HK-2 (cell line): ENCODE results near the gene CACNA2D4.
A peak's percentile ranks its signal among the peaks of the same experiment; 100 is the strongest.

ENCODE experiments used
- DNase-seq: peaks from one replicate; pipeline ENCODE4 v3.0.0-alpha.2; 2018; ENCODE audit not compliant: unreplicated experiment

Gene CACNA2D4

DNA sequence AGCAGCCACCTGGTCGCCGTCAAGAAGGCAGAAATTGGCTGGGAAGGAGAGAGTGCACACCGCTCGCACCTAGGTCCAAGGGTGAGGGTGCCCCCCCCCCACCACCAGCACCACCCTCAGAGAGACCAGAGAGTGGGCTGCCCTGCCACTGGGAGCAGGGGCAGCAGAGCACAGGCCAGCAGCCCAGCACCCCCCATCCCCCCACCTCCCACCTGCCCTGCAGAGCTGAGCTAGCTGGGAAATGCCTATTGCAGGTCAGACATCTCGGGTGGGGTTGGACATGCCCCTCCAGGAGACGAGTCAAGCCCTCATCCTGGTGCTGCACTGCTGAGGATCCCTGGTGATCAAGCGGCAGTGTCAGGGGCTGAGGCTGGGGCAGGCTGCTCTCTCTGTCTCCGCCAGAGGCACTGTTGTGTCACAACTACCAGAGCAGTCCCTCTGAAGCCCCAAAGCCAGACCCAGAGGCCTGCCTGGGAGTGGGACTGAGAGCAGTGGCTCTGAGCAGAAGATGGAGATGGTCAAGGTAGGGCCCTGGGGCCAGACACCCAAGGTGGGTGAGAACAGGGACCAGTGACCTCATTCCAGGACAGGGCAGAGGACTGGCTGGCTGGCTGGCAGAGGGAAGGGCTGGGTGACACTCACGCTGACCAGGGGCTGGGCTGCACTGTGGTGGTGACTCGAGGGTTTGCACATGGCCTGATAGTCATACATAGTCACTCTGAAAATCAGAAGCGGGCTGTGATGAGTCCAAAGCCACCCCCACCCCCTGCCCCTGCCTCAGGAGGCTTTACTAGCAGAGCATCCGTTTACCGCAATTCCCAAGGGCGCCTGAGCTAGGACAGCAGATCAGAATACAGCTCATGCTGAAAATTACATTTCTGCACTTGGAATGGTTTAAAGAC is 117.8 kb downstream of the CACNA2D4 start:
- no peak for DNase-seq

- no peak for DNase-seq
Observed at GRCh38 chr12:1799882-1800400, 118.5 kb downstream of the CACNA2D4 start.

DNA sequence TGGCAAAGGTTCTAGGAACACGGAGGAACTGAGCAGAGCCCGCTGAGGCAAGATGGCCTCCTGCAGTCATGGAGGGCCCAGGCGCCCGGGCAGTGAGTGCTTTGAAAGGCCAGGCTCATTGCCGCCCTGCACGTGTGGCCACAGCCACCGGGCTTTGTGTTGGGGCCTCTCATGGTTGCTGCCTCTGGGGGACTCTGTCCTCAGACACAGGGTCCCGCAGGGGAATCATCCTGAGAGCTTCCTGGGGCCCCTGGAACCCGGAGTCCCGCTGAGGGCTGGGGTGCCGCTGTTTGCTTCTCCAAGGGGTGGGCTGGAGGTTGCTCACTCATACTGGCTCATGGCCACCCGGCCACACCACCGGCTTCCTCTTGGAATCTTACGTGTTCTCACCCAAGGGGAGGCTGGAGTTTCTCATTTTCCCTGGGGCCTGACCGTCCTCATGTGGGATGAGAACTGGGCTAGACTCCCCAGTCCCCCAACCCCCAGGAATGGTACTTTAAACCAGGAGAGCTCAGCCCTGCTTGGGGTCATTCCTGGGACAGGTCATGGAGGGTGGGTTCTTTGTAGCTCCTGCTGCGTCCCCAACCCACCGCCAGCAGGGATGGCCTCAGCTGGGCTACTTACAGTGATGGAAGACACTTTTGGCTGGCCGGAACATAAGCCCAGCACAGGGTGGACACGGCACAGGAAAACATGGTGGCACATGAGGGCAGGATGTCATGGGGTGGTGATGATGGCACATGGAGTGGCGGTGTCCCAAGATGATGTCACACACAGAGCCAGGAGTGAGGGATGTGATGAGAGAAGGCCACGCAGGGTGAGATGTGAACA is 119.2 kb downstream of the CACNA2D4 start:
- no peak for DNase-seq

- no peak for DNase-seq
Observed at GRCh38 chr12:1798641-1799020, 119.8 kb downstream of the CACNA2D4 start.

- DNase-seq: no peak
Observed at GRCh38 chr12:1797991-1798640, 120.3 kb downstream of the CACNA2D4 start.

GRCh38 chr12:1797011-1797901 is 121.2 kb downstream of the CACNA2D4 start:
- no peak for DNase-seq

DNA sequence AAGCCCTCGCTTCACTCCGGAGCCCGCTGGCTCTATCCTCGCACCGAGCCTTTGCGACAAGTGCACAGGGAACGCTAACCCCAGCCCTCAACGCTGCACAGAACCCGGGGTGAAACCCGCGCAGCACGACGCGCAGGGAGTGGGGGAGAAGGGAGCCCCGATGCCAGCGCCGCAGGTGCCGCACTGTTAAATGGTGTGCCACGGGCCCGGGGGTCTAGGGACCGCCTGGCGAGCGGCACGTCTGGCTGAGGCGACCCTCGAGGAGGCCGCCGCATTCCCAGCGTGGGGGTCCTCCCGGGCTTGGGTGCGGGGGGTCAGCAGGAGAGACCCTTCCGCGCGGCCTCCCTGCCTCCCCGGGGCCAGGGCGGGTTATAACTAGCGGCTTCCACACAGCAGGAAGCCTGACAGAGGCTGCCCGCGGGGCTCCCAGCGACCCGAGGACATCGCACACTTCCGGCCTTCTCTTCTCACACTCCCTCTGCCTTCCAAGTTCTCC is 121.9 kb downstream of the CACNA2D4 start:
- DNase-seq: no peak

- DNase-seq: peak; percentile 89
Observed at GRCh38 chr12:1795785-1796514, 122.5 kb downstream of the CACNA2D4 start.

GRCh38 chr12:1795221-1795784 is 123.1 kb downstream of the CACNA2D4 start:
- DNase-seq: no peak

- DNase-seq: no peak
Observed at GRCh38 chr12:1794440-1795090, 123.9 kb downstream of the CACNA2D4 start.

- DNase-seq: no peak
Observed at GRCh38 chr12:1793426-1794210, 124.8 kb downstream of the CACNA2D4 start.

- no peak for DNase-seq
Observed at GRCh38 chr12:1792406-1792805, 126.0 kb downstream of the CACNA2D4 start.

- DNase-seq: peak; percentile 35
Observed at GRCh38 chr12:1791104-1791841, 127.2 kb downstream of the CACNA2D4 start.

DNA sequence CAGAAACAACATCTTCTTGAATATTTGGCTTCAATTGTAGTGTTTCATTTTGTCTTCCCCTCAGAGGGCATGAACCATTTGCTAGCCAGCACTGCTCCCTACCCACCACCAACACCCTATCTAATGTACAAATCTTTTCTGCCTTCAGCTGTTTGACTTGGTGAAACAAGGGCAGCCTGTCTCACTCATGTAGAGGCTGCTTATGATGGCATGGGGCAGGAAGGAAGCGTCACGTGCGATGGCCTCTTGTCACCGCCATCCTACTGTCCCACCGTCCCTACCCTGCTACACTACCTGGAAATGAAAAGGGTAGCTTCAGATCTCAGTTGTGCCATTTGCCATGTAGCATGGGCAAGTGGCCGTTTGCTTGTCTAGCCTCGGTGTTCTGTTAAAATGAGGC is 128.0 kb downstream of the CACNA2D4 start:
- no peak for DNase-seq

- DNase-seq: no peak
Observed at GRCh38 chr12:1787714-1788113, 130.7 kb downstream of the CACNA2D4 start.

DNA sequence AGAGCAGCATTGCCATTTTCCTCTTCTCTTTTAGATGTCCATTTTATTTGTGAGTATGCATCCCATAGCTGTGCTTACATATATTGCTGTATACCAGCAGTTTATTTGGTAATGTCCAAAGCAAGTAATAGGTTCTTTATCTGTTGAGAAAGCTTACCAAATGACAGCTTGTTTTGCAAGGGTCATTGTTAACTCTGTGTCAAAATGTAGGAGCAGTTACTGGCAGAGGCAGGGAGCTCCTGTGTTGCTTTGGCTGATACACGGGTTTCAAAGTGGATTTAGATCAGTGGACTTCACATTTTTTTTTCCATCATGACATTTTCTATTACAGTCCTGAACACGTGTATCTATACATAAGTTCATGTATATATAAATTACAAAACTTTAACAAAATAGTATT is 136.2 kb downstream of the CACNA2D4 start:
- no peak for DNase-seq

- no peak for DNase-seq
Observed at GRCh38 chr12:1781772-1782171, 136.7 kb downstream of the CACNA2D4 start.

DNA sequence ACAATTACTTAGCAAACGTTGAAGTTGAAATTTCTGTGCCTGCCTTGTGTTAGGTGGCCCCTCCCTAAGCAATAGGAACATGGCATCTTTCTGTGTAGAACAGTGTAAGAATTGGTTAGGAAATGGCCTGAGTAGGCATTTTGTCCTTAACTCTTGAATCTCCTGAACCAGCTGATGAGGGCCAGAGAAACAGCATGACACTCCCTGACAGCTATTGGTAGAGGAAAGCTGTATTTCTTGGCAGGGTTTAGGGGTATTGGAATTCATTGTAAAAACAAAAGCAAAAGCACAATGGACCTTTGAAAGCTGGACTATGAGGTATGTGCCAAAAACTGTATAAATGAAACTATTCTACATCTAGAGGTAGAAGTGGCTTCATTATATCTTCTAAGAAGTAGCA is 138.7 kb downstream of the CACNA2D4 start:
- DNase-seq: no peak
